GM13977 (cell line): ENCODE data around the gene KRTAP5-1.
A peak's percentile ranks its signal among the peaks of the same experiment; 100 is the strongest.

Source experiments
- DNase-seq: peaks from one replicate; pipeline ENCODE4 v3.0.0; 2012; ENCODE audit warnings: low spot score
- in situ Hi-C: fragments of 300-500 bp; cut with MboI; formaldehyde crosslinking; loops from one replicate; pipeline ENCODE4 v1.12.0; 2022; ENCODE audit warnings: low sequenced_read_pairs, low pct_unique_long_range_greater_than_20kb, mixed read lengths, inconsistent platforms; ENCODE audit not compliant: unreplicated experiment
- TF ChIP-seq, protein P1 (sequence below): IDR thresholded peaks from 2 replicates; pipeline ENCODE4 v1.5.1; 2012; ENCODE audit warnings: mild to moderate bottlenecking, control low read depth; ENCODE audit not compliant: insufficient read depth; ENCODE audit errors: extremely low read depth, missing control alignments

Gene KRTAP5-1

DNA sequence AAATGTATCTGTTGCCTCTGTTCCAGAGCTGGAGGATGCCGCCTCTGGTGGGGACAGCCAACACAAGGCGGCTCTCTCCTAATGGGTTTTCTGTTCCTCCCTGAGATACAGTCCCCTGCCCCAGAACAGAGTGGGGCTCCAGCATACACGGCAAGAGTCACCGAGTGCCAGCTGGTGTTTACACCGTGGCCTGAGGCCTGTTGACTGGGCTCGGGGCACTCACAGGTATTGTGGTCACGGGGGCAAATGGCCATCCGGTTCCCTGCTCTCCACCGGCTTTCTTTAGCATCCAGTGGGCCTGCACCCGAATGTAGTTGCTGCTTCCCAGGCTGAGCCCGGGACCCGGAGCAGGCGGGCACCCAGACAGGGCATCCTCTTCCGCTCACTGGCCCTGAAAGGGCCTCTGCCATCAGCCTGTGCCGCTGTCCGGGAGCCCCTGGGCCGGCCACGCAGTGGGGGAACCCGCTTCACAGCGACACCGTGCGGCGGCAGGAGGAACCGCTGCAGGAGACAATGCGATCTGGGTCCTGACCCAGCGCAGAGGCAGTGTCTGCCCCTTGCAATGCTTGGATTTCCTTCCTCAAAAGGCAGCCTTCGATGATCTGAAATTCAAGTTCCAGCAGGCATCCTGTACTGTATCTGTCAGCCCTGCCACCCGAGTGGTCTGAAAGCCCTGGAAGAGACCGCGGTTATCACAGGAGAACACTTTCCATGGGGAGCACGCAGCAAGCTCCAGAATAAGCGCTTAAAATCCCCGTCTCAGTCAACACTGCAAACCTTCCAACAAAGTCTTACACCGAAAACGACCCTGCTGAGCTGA is 43.6 kb upstream of the KRTAP5-1 start:
- in situ Hi-C loops: no loop called here
- TF ChIP-seq, protein P1, sequence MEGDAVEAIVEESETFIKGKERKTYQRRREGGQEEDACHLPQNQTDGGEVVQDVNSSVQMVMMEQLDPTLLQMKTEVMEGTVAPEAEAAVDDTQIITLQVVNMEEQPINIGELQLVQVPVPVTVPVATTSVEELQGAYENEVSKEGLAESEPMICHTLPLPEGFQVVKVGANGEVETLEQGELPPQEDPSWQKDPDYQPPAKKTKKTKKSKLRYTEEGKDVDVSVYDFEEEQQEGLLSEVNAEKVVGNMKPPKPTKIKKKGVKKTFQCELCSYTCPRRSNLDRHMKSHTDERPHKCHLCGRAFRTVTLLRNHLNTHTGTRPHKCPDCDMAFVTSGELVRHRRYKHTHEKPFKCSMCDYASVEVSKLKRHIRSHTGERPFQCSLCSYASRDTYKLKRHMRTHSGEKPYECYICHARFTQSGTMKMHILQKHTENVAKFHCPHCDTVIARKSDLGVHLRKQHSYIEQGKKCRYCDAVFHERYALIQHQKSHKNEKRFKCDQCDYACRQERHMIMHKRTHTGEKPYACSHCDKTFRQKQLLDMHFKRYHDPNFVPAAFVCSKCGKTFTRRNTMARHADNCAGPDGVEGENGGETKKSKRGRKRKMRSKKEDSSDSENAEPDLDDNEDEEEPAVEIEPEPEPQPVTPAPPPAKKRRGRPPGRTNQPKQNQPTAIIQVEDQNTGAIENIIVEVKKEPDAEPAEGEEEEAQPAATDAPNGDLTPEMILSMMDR: peak; percentile 89
- DNase-seq: peak; percentile 87

DNA sequence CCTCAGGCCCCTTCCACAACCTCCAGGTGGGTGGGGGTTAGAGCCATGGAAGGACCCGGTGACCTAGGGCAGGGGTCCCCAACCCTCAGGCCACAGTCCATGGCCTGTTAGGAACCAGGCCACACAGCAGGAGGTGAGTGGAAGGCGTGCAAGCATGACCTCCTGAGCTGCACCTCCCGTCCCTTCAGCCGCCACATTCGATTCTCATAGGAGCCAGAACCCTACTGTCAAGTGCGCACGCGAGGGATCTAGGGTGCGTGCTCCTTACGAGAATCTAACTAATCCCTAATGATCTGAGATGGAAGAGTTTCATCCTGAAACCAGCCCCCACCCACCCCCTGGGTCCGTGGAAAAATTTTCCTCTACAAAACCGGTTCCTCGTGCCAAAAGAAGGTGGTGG is 40.5 kb upstream of the KRTAP5-1 start:
- TF ChIP-seq, protein P1: no peak
- no peak for DNase-seq
- in situ Hi-C loops: no loop called here

DNA sequence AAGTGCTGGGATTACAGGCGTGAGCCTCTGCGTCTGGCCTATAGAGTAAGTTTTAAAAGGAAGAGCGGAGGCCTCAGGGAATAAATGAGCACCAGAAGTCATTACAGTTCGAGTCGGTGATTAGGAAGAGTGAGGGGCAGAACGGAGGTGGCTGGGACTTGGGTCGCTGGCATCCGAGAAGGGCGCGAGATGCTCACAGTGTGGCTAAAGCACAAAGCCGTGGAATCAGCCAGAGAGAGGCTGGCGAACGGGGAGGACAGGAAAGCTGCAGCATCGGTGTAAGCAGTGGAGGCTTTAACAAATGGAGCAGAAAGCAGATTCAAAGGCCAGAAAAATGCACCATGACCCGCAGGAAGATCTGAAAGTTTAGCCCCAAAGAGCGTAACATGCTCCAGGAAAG is 39.5 kb upstream of the KRTAP5-1 start:
- in situ Hi-C loops: no loop called here
- no peak for DNase-seq
- TF ChIP-seq, protein P1: no peak

DNA sequence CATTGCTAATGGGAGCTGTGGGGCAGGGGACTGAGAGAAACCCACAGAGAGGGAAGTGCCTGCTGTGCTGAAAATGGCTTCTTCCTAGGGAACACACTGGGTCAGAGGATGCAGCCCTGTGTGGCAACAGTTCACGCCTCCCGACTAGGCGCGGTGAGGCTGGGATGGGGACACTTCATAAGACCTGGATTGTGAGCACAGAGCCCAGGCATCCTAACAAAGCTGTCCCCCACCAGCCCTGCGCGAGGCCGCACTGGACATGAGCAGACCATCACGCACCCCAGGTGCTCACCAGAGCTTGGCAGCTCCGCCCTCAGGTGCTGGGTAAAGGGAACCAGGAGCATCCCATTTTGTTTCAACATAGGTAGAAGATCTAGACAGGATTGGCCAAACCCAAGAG is 38.6 kb upstream of the KRTAP5-1 start:
- TF ChIP-seq, protein P1: no peak
- DNase-seq: no peak
- in situ Hi-C loops: no loop called here

DNA sequence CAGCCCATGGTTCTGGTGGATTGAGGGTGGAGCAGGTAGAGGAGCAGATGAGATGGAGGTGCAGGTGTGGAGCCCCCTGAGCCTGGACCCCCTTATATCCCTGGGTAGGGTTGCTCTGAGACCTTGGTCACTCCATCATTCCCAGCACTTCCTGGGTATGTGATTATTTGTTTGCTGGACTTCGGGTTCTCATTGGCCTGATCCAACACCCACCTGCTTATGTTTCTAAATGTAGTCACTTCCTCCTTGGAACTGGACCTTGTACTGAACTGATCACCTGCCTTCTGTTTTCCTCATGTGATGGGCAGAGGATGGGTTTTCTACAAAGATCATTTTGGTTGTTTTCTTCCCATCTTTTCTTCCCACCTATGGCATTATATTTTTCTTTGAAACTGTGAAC is 37.0 kb upstream of the KRTAP5-1 start, which contains the start of gene KRTAP5-4:
KRTAP5-4 (minus strand) TSS at position 53 of the 400 bp plus-strand sequence; CDS start at position 8, 45 bp downstream.
- TF ChIP-seq, protein P1: no peak
- in situ Hi-C loops: no loop called here
- no peak for DNase-seq

DNA sequence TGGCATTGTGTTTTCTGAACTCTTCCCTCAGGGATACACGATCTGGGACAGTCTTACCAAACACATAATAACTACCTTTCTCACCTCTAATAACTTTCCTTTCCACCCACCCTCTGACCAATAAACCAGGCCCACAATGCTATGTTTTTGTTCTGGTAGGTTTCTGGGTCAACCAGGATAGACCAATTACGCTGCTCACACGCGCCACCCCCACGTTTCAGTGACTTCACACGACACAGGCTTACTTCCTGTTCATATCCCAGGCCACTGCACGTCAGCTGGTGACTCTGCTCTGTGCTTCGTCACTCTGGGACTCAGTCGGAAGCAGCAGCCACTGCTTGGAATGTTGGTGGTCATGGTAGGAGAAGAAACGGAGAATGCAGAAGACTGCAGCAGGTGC is 34.4 kb upstream of the KRTAP5-1 start:
- no peak for DNase-seq
- in situ Hi-C loops: no loop called here
- TF ChIP-seq, protein P1: no peak
